ENCODE results near the gene SPACA6. TPM values are rescaled to one million over a fixed set of nuclear protein-coding genes. Genes with fewer than 3 reads are reported as not detected.

Gene SPACA6
- total and polyA plus RNA-seq, 2 of the 8 experiments (the other 6 are each of a cell fraction or from before 2014, with no cell fraction given), result 7.1 to 7.5 TPM

GRCh38 chr19:51702825-51703574 is 9.9 kb downstream of the SPACA6 start (continued):
- no peak for TF ChIP-seq TEAD4 (IDR thresholded peaks at IDR 0.05; ENCODE audit: low read depth, low read length)
- no peak for TF ChIP-seq GABPA (IDR thresholded peaks at IDR 0.05; ENCODE audit: borderline replicate concordance, insufficient read depth, low read length)
- TF ChIP-seq SAP30 (IDR thresholded peaks at IDR 0.05; ENCODE audit: insufficient read depth, insufficient replicate concordance, low read length), result no peak
- TF ChIP-seq BCL11A (IDR thresholded peaks at IDR 0.05; ENCODE audit: low read depth in 2 of 2, low read length in 2 of 2), result no peak
- TF ChIP-seq CHD7 (IDR thresholded peaks at IDR 0.05; ENCODE audit: insufficient replicate concordance, low read length), result no peak
- peak; percentile 81 for TF ChIP-seq E2F6 (IDR thresholded peaks at IDR 0.05)
- TF ChIP-seq, protein P1, sequence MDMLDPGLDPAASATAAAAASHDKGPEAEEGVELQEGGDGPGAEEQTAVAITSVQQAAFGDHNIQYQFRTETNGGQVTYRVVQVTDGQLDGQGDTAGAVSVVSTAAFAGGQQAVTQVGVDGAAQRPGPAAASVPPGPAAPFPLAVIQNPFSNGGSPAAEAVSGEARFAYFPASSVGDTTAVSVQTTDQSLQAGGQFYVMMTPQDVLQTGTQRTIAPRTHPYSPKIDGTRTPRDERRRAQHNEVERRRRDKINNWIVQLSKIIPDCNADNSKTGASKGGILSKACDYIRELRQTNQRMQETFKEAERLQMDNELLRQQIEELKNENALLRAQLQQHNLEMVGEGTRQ (IDR thresholded peaks at IDR 0.05; ENCODE audit: low read length), result no peak
